ENCODE measurements around the gene PM20D1. TPM values are rescaled to one million over a fixed set of nuclear protein-coding genes. Genes with fewer than 3 reads are reported as not detected.

Gene PM20D1
- polyA plus RNA-seq, 3 donors from 2014 or later, result 1.9 to 3.1 (median 2.6) TPM

GRCh38 chr1:205791568-205792180, 58.3 kb downstream of the PM20D1 start:
- H3K4me1 Mint-ChIP-seq, result no peaks in the 10 kb centered on the region
- H3K36me3 Mint-ChIP-seq, result peaks cover 24 to 54% (median 32%) of the 10 kb centered on the region in 3 donors
- H3K27me3 Mint-ChIP-seq (ENCODE audit: low read depth in 3 of 3), result peaks cover 0 to 2% (median 2%) of the 10 kb centered on the region in 3 donors
- H3K9me3 Mint-ChIP-seq, result no peaks in the 10 kb centered on the region
- peak; percentile 51 to 62 (median 57) for DNase-seq
- H3K27ac Mint-ChIP-seq, result peak overlapping the region in 1 of 6 donors; percentile 65
- H3K4me3 Mint-ChIP-seq, result no peak overlapping the region

GRCh38 chr1:205787287-205787916, 62.5 kb downstream of the PM20D1 start:
- Mint-ChIP-seq H3K4me1 (peaks cover 0 to 6% of the 10 kb centered on the region in 2 donors), H3K27me3 (ENCODE audit: low read depth in 3 of 3) (peaks cover 0 to 2% (median 0%) of the 10 kb centered on the region in 3 donors), H3K36me3 (peaks cover 16 to 28% (median 21%) of the 10 kb centered on the region in 3 donors), H3K9me3 (no peaks in the 10 kb centered on the region), H3K27ac (peak overlapping the region in 2 of 6 donors; percentile 21 to 56), H3K4me3 (no peak overlapping the region)
- DNase-seq, result no peak

GRCh38 chr1:205786601-205787000, 63.3 kb downstream of the PM20D1 start:
- DNase-seq, result no peak
- no peak overlapping the region for H3K27ac Mint-ChIP-seq
- peaks cover 0 to 6% of the 10 kb centered on the region in 2 donors for H3K4me1 Mint-ChIP-seq
- no peaks in the 10 kb centered on the region for H3K9me3 Mint-ChIP-seq
- no peak overlapping the region for H3K4me3 Mint-ChIP-seq
- H3K27me3 Mint-ChIP-seq (ENCODE audit: low read depth in 3 of 3), result peaks cover 0 to 2% (median 0%) of the 10 kb centered on the region in 3 donors
- peaks cover 16 to 22% (median 21%) of the 10 kb centered on the region in 3 donors for H3K36me3 Mint-ChIP-seq

- no peak overlapping the region for H3K4me3 Mint-ChIP-seq
- H3K27ac Mint-ChIP-seq, result no peak overlapping the region
- DNase-seq, result no peak
- peaks cover 0 to 1% (median 0%) of the 10 kb centered on the region in 3 donors for H3K27me3 Mint-ChIP-seq (ENCODE audit: low read depth in 3 of 3)
- H3K36me3 Mint-ChIP-seq, result peaks cover 9 to 17% (median 11%) of the 10 kb centered on the region in 3 donors
- H3K9me3 Mint-ChIP-seq, result no peaks in the 10 kb centered on the region
- H3K4me1 Mint-ChIP-seq, result peaks cover 0 to 6% of the 10 kb centered on the region in 2 donors
Measured at GRCh38 chr1:205785446-205785845, 64.5 kb downstream of the PM20D1 start.

GRCh38 chr1:205783904-205784303, 66.0 kb downstream of the PM20D1 start:
- DNase-seq, result no peak
- Mint-ChIP-seq H3K9me3 (no peaks in the 10 kb centered on the region), H3K27ac (no peak overlapping the region)

GRCh38 chr1:205783433-205783795, 66.5 kb downstream of the PM20D1 start:
- Mint-ChIP-seq H3K36me3 (peaks cover 0 to 8% (median 0%) of the 10 kb centered on the region in 3 donors), H3K4me1 (peaks cover 5 to 13% of the 10 kb centered on the region in 2 donors), H3K9me3 (no peaks in the 10 kb centered on the region), H3K27ac (no peak overlapping the region), H3K4me3 (no peak overlapping the region), H3K27me3 (ENCODE audit: low read depth in 3 of 3) (peaks cover 0 to 2% (median 0%) of the 10 kb centered on the region in 3 donors)
- DNase-seq, result no peak

More at GRCh38 chr1:205783904-205784303, 66.0 kb downstream of the PM20D1 start:
- H3K4me1 Mint-ChIP-seq, result peaks cover 1 to 8% of the 10 kb centered on the region in 2 donors
- H3K4me3 Mint-ChIP-seq, result no peak overlapping the region
- H3K36me3 Mint-ChIP-seq, result peaks cover 0 to 8% (median 0%) of the 10 kb centered on the region in 3 donors
- peaks cover 0 to 2% (median 0%) of the 10 kb centered on the region in 3 donors for H3K27me3 Mint-ChIP-seq (ENCODE audit: low read depth in 3 of 3)

- peak in 1 of 3 donors; percentile 8 for DNase-seq
- Mint-ChIP-seq H3K36me3 (peaks cover 0 to 7% (median 0%) of the 10 kb centered on the region in 3 donors), H3K27ac (peak overlapping the region in 3 of 6 donors; percentile 0 to 72 (median 42)), H3K9me3 (no peaks in the 10 kb centered on the region), H3K27me3 (ENCODE audit: low read depth in 3 of 3) (peaks cover 0 to 2% (median 0%) of the 10 kb centered on the region in 3 donors), H3K4me3 (no peak overlapping the region), H3K4me1 (peaks cover 9 to 19% of the 10 kb centered on the region in 2 donors)
Measured at GRCh38 chr1:205782627-205783432, 67.1 kb downstream of the PM20D1 start.

- Mint-ChIP-seq H3K4me3 (no peak overlapping the region), H3K27me3 (ENCODE audit: low read depth in 3 of 3) (peaks cover 1 to 6% (median 4%) of the 10 kb centered on the region in 3 donors), H3K9me3 (no peaks in the 10 kb centered on the region), H3K4me1 (peaks cover 30 to 38% of the 10 kb centered on the region in 2 donors), H3K27ac (peak overlapping the region in 1 of 6 donors; percentile 18), H3K36me3 (peaks cover 0 to 4% (median 0%) of the 10 kb centered on the region in 3 donors)
- DNase-seq, result no peak
Measured at GRCh38 chr1:205780335-205780734, 69.6 kb downstream of the PM20D1 start.

Other genes with a start within 250 kb of the PM20D1 start
- gene ELK4, start 218.1 kb downstream of the PM20D1 start, polyA plus RNA-seq, result 1 to 10 TPM; 2.8 to 5.7 (median 3.0) TPM
- not detected for gene SLC45A3, start 169.6 kb downstream of the PM20D1 start, polyA plus RNA-seq
- 10 to 100 TPM in 2 of 3 donors, 1 to 10 TPM in 1; 7.8 to 20.3 (median 18.9) TPM for gene NUCKS1, start 100.0 kb downstream of the PM20D1 start, polyA plus RNA-seq
- 100 to 1,000 TPM; 156 to 206 (median 197) TPM for gene RAB29, start 74.7 kb downstream of the PM20D1 start, polyA plus RNA-seq
- gene SLC41A1, start 36.9 kb downstream of the PM20D1 start, polyA plus RNA-seq, result 10 to 100 TPM in 1 of 3 donors, 1 to 10 TPM in 2; 5.2 to 14.9 (median 6.4) TPM
- gene SLC26A9, start 93.3 kb upstream of the PM20D1 start, polyA plus RNA-seq, result not detected
- gene RAB7B, start 153.3 kb upstream of the PM20D1 start, polyA plus RNA-seq, result under 1 TPM in 1 of 3 donors, not detected in 2; 0.07 TPM
- gene CTSE, start 173.8 kb upstream of the PM20D1 start, polyA plus RNA-seq, result not detected
- 1 to 10 TPM in 1 of 3 donors, not detected in 2; 1.0 TPM for gene RHEX, start 203.0 kb upstream of the PM20D1 start, polyA plus RNA-seq